ENCODE data around the gene SPATC1L.

DNA sequence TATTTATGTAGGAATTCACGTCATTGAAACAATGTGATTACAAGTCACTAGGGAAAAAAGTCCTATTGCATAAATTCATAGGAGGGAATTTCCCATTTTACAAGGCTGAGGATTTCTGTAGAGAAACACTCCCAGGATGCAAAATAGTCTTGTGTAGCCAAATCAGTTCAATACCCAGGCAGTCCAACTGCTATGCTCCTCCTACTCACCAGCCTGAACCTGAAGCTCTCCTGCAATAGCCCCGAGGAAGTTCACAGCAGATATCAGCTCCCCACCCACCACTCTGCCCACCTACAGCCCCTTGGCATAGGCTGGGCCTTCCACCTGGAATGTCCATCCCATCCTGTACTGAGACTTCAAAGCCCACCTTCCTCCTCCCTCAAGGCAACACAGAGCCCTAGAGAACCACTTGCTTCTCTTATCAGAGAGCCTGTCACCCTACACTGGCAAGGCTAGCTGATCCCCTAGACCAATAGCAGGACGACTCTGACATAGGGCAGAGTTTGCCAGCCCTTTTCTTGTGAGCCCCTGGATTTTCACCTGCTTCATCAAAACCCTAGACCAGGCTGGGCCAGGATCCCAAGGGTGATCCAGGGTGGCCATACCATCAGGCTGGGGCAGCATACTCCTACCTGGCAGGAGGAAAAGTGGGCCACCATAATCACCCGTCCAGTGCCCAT, 42.8 kb upstream of the SPATC1L start:
- TF ChIP-seq, protein P1, sequence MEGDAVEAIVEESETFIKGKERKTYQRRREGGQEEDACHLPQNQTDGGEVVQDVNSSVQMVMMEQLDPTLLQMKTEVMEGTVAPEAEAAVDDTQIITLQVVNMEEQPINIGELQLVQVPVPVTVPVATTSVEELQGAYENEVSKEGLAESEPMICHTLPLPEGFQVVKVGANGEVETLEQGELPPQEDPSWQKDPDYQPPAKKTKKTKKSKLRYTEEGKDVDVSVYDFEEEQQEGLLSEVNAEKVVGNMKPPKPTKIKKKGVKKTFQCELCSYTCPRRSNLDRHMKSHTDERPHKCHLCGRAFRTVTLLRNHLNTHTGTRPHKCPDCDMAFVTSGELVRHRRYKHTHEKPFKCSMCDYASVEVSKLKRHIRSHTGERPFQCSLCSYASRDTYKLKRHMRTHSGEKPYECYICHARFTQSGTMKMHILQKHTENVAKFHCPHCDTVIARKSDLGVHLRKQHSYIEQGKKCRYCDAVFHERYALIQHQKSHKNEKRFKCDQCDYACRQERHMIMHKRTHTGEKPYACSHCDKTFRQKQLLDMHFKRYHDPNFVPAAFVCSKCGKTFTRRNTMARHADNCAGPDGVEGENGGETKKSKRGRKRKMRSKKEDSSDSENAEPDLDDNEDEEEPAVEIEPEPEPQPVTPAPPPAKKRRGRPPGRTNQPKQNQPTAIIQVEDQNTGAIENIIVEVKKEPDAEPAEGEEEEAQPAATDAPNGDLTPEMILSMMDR (IDR thresholded peaks at IDR 0.05; ENCODE audit: low read length), result no peak
- no peak for TF ChIP-seq EZH2 (IDR thresholded peaks at IDR 0.05; ENCODE audit: borderline replicate concordance, low read length)

Measured in OCI-LY1 (cell line).